CD4-positive, alpha-beta T cell treated with Interleukin-15 for 4 hours (primary cell): ENCODE measurements around the gene RAMAC.
"Not testable (repeated sequence)": the region's sequence is repeated elsewhere in the genome, so short reads cannot be mapped to it uniquely, and the experiment has no call there.

Experiments used
- DNase-seq: peaks from one replicate; pipeline ENCODE4 v3.0.0-alpha.2; 2020; ENCODE audit warnings: low spot score

The RAMAC gene

DNA sequence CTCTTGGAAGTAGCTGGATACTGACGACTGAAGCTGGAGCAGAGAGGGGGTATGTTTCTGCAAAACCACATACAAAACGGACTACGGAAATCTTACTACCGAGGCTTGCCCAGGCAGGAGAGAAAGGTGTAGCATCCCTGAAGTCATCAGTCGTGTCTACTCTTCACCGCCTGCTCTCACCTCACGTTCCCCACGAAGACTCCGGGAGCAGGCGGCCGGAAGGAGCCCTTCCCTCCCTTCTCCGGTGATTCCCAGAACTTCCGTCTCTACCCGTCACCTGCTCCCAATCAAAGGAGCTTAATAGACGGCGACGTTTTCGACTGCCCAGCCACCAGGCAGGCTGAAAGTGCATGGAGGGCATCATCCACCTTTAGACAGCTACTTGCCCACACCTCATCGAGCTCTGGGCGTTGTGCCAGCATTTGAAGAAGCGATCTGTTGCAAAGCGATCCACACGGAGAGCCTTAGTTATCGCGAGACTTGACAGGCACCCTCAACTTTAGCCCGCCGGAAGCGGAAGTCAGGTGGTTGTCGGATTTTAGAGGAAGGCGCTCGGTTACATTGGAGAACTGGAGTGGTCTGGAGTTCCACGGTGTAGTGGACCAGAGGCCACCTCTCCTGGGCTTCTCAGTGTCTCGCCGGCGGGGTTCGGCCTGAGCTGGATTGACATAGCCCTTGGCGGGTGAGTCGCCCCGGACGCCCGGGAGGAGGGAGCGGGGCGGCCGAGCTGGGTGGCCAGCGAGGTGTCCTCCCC, at the start of gene RAMAC:
TSS of gene RAMAC (plus strand) at position 523 of the 754 bp plus-strand sequence. CDS start 2,809 bp downstream, outside the sequence.
- DNase-seq, result peak; percentile 94

- DNase-seq, result no peak
These were observed 48.9 kb upstream of the RAMAC start for GRCh38 chr15:82936966-82937711.

DNA sequence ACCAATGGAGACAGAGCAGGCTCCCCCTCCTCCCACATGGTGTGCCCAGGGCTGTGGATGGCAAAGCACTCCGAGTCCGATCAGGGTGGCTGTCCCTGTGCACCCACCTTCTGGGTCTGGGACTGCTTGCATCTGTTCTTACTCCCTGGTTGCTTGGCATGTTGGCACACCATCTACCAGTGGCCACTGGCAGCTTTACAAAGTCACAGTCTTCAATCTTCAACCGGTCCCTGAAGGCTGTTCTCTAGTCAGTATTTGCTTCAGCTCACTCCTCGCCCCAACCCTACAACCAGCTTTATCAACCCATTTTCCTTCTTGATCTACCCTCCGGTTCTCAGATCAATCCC, 48.3 kb upstream of the RAMAC start:
- DNase-seq, result no peak

GRCh38 chr15:82939678-82940077, 46.3 kb upstream of the RAMAC start:
- not testable (repeated sequence) for DNase-seq

DNA sequence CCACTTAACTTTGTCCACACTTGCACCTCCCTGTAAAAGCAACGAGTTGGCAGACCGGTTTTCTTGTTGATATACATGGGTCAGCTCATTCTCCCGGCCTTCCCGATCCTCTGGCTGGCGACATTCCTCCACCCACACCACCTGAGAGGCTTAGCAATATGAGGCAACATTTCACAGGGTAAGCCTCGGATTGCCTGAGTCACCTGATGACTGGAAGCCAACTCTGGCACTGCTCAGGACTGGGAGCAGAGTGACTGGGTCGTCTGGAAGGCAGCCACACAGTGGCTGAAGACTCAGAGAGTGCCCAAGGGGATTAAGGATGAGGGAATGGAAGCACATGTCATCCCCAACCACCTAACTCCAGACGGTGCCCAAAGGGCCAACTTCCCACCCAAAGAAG, 43.3 kb upstream of the RAMAC start:
- DNase-seq, result no peak

DNA sequence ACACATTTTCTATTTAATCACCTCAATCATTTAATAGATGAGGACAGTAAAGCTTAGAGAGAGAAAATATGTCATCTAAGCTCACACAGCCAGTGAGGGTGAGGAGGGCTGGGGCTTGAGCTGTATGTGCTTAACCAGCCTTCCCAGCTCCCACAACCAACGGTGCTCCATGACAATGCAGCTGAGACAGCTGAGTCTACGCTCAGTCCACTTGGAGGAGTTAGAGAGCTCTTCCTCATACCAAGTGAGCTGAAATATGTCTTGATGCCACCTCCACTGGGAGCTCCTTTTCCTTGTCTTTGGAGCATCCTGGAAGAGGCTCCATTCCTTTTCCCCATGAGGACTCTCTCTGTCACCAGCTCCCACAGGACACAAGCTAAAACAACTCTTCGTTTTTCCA, 42.8 kb upstream of the RAMAC start:
- no peak for DNase-seq

DNA sequence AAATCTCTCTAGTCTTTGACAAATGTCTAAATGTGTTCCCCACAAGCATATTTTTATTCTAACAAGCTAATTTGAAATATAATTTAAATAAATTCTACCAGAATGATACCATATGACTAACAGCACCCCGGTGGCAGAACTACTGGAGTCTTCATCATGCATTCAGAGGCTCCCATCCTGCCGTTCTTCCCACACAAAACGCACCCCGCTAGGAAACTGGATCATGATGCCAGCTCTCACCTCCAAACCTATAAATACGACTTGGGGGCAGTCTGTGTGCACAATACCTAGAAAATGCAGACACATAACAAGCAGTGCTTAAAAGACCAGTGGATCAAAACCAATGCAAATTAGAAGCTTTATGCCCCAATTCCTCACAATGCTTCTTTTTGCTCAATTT, 42.0 kb upstream of the RAMAC start:
- DNase-seq, result no peak

GRCh38 chr15:82944821-82945220, 41.2 kb upstream of the RAMAC start:
- DNase-seq, result no peak

DNA sequence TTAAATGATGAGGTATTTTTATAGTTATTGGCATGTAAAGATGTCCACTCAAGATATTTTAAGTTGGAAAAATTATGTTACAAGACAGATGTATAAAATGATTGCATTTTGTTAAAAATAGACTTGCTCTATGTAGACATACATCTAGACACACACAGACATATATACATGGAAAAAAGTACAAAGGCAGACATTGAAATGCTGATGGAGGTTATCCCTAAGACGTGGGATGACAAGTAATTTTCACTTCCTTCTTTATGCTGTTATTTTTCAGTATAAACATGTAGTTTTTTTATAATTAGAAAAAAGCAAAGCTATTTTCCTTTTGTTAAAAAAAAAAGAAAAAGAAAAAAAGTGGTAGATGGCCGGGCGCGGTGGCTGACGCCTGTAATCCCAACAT, 40.7 kb upstream of the RAMAC start:
- no peak for DNase-seq

- DNase-seq, result no peak
These were observed 39.8 kb upstream of the RAMAC start for GRCh38 chr15:82946155-82946701.

- no peak for DNase-seq
These were observed 35.7 kb upstream of the RAMAC start for GRCh38 chr15:82950295-82950694.

DNA sequence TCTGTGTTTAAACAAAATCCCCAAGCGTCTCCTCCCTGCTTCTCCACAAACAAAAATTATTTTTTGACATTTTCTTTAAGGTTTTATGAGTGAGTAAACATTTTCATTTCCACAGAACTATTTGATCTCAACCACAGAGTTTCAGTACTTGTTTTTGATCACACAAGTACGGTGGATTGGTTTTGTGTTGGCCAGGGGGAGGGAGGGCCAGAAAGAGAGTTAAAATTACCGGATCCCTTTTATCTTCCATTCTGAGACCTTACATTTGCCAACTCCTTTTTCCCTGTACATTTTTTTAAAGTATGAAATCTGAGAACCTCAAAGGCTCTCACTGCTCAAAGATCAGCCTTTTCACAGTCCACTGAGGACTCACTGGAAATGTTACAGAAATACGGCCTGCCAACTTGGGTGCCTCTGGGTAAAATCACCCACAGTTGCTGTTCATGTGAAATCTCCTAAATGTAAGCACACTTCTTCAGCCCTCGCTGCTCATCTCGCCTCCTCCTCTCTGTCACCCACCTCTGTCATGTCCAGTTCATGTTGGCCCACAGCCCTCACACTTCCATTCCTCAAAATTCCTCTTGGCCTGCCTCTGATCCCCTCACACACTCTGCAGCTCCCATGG, 35.2 kb upstream of the RAMAC start:
- DNase-seq, result no peak

- DNase-seq, result no peak
These were observed 34.4 kb upstream of the RAMAC start for GRCh38 chr15:82951472-82952157.

- no peak for DNase-seq
These were observed 33.6 kb upstream of the RAMAC start, which contains the start of gene HOMER2 for GRCh38 chr15:82952158-82953081. TSS of gene HOMER2 (minus strand) at chr15:82952720. CDS start at chr15:82952535, 185 bp downstream.

DNA sequence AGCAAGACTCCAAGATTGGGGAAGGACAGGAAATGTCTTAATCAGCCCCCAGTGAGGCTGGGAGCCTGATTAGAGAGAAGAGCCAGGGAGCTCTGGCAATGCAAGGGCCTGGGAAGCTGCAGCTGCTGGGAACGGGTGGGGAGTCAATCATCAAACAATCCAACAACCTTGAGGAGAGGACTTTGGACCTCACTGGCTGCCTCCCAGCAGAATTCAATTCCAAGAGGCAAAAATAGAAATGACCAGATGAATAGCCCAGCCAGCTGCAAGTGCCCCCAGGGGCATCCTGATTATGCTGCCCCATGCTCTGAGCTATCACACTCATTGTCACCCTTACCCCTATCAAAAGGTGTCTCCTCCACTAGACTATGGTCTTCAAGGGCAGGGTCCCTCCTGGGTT, 27.4 kb upstream of the RAMAC start:
- DNase-seq, result no peak

- DNase-seq, result no peak
These were observed 26.6 kb upstream of the RAMAC start for GRCh38 chr15:82959423-82959822.

DNA sequence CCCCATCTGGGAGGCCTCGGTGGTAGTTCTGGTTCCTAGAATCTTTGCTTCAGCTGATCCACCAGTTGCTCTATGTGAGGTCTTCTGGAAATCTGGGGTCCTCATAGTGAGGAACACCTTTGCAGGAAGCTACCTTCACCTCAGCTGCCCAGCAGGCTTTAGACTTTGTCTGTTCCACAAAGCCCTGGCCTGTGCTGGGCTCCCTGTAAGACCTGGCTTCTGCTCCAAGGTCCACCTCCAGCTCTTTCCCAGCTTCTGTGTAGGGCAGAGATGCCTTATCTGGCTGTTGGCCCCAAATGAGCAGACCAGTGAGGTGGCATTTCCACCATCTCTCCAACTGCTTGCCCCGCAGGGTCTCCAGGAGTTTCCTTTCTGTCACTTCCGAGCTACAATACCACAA, 25.2 kb upstream of the RAMAC start:
- no peak for DNase-seq

GRCh38 chr15:82963471-82964341, 22.3 kb upstream of the RAMAC start:
- no peak for DNase-seq

DNA sequence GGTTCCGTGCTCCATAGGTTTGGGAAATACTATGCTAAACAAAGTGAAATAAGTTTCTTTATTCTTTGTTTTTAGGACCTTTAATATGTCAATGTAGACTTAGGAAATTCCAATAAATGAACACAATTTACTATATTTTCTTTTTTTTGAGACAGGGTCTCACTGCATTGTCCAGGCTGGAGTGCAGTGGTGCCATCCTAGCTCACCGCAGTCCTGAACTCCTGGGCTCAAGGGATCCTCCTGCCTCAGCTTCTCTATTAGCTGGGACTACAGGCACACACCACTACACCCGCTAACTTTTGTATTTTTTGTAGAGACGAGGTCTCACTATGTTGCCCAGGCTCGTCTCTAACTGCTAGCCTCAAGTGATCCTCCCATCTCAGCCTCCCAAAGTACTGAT, 21.1 kb upstream of the RAMAC start:
- no peak for DNase-seq

GRCh38 chr15:82966671-82967071, 19.3 kb upstream of the RAMAC start:
- DNase-seq, result no peak
